ENCODE measurements around the gene TSPEAR. TPM values are rescaled to one million over a fixed set of nuclear protein-coding genes. Genes with fewer than 3 reads are reported as not detected.

TSPEAR gene
- total and polyA plus RNA-seq, 2 donors (not counting 1 experiment from before 2014, with no cell fraction given), result not detected

- no peak for TF ChIP-seq EZH2 (IDR thresholded peaks at IDR 0.05; ENCODE audit: low read length, missing control alignments)
- TF ChIP-seq, protein P1, sequence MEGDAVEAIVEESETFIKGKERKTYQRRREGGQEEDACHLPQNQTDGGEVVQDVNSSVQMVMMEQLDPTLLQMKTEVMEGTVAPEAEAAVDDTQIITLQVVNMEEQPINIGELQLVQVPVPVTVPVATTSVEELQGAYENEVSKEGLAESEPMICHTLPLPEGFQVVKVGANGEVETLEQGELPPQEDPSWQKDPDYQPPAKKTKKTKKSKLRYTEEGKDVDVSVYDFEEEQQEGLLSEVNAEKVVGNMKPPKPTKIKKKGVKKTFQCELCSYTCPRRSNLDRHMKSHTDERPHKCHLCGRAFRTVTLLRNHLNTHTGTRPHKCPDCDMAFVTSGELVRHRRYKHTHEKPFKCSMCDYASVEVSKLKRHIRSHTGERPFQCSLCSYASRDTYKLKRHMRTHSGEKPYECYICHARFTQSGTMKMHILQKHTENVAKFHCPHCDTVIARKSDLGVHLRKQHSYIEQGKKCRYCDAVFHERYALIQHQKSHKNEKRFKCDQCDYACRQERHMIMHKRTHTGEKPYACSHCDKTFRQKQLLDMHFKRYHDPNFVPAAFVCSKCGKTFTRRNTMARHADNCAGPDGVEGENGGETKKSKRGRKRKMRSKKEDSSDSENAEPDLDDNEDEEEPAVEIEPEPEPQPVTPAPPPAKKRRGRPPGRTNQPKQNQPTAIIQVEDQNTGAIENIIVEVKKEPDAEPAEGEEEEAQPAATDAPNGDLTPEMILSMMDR (conservative IDR thresholded peaks at IDR 0.05 in 1 of 2, IDR thresholded peaks at IDR 0.05 in 1 of 2; ENCODE audit: low read depth in 1 of 2, low read length in 2 of 2), result no peak
- Histone ChIP-seq H3K27me3 (ENCODE audit: control insufficient read depth, insufficient read depth, low read length) (no peaks in the 10 kb centered on the region), H3K27ac (ENCODE audit: insufficient read depth, low read length) (no peak overlapping the region), H3K36me3 (ENCODE audit: control insufficient read depth, insufficient read depth, low read length) (no peaks in the 10 kb centered on the region), H3K4me3 (replicated peaks in 1 of 4; ENCODE audit: control extremely low read depth in 1 of 4, insufficient read depth in 1 of 4, low read depth in 3 of 4, low read length in 4 of 4) (no peak overlapping the region), H3K9ac (ENCODE audit: insufficient read depth, low read length) (no peak overlapping the region), H3K4me1 (ENCODE audit: control insufficient read depth, extremely low read depth, insufficient read depth, low read length) (no peaks in the 10 kb centered on the region), H3K4me2 (ENCODE audit: extremely low read depth, insufficient read depth, low read length) (no peak overlapping the region), H3K9me3 (ENCODE audit: control insufficient read depth, insufficient read depth, low read depth, low read length) (no peaks in the 10 kb centered on the region), H2AFZ (ENCODE audit: low read length) (no peak overlapping the region), H4K20me1 (ENCODE audit: control insufficient read depth, extremely low read depth, insufficient read depth, low read length) (no peaks in the 10 kb centered on the region), H3K79me2 (ENCODE audit: control insufficient read depth, insufficient read depth, low read length) (no peaks in the 10 kb centered on the region)
- no peak for DNase-seq (ENCODE audit: low read depth in 2 of 2)
Observed at GRCh38 chr21:44623575-44623974, 87.8 kb downstream of the TSPEAR start.

DNA sequence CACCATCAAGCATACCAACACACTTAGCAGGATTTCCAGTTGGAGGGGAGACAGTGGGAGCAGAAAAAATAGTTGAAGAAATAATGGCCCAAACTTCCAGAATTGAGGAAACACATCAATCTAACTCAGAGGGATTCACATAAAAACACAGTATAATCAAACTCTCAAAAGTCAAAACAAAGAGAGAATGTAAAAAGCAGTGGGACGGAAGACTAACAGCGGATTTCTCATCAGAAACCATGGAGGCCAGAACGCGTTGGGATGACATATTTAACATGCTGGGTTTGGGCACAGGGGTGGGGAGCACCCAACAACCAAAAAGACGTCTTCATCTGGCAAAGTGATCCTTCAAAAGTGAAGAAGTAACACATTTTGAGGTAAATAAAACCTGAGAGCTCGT is 91.5 kb downstream of the TSPEAR start:
- Histone ChIP-seq H3K27me3 (ENCODE audit: control insufficient read depth, insufficient read depth, low read length) (no peaks in the 10 kb centered on the region), H3K4me2 (ENCODE audit: extremely low read depth, insufficient read depth, low read length) (no peak overlapping the region), H3K9me3 (ENCODE audit: control insufficient read depth, insufficient read depth, low read depth, low read length) (no peaks in the 10 kb centered on the region), H3K79me2 (ENCODE audit: control insufficient read depth, insufficient read depth, low read length) (no peaks in the 10 kb centered on the region), H3K4me3 (replicated peaks in 1 of 4; ENCODE audit: control extremely low read depth in 1 of 4, insufficient read depth in 1 of 4, low read depth in 3 of 4, low read length in 4 of 4) (no peak overlapping the region), H2AFZ (ENCODE audit: low read length) (no peak overlapping the region), H3K9ac (ENCODE audit: insufficient read depth, low read length) (no peak overlapping the region), H3K27ac (ENCODE audit: insufficient read depth, low read length) (no peak overlapping the region), H3K36me3 (ENCODE audit: control insufficient read depth, insufficient read depth, low read length) (no peaks in the 10 kb centered on the region), H3K4me1 (ENCODE audit: control insufficient read depth, extremely low read depth, insufficient read depth, low read length) (no peaks in the 10 kb centered on the region), H4K20me1 (ENCODE audit: control insufficient read depth, extremely low read depth, insufficient read depth, low read length) (no peaks in the 10 kb centered on the region)
- TF ChIP-seq, protein P1 (conservative IDR thresholded peaks at IDR 0.05 in 1 of 2, IDR thresholded peaks at IDR 0.05 in 1 of 2; ENCODE audit: low read depth in 1 of 2, low read length in 2 of 2), result no peak
- TF ChIP-seq EZH2 (IDR thresholded peaks at IDR 0.05; ENCODE audit: low read length, missing control alignments), result no peak
- no peak for DNase-seq (ENCODE audit: low read depth in 2 of 2)

GRCh38 chr21:44618909-44619308 is 92.5 kb downstream of the TSPEAR start:
- TF ChIP-seq EZH2 (IDR thresholded peaks at IDR 0.05; ENCODE audit: low read length, missing control alignments), result no peak
- TF ChIP-seq, protein P1 (conservative IDR thresholded peaks at IDR 0.05 in 1 of 2, IDR thresholded peaks at IDR 0.05 in 1 of 2; ENCODE audit: low read depth in 1 of 2, low read length in 2 of 2), result no peak
- Histone ChIP-seq H4K20me1 (ENCODE audit: control insufficient read depth, extremely low read depth, insufficient read depth, low read length) (no peaks in the 10 kb centered on the region), H3K27ac (ENCODE audit: insufficient read depth, low read length) (no peak overlapping the region), H3K9ac (ENCODE audit: insufficient read depth, low read length) (no peak overlapping the region), H3K27me3 (ENCODE audit: control insufficient read depth, insufficient read depth, low read length) (no peaks in the 10 kb centered on the region), H3K9me3 (ENCODE audit: control insufficient read depth, insufficient read depth, low read depth, low read length) (no peaks in the 10 kb centered on the region), H3K79me2 (ENCODE audit: control insufficient read depth, insufficient read depth, low read length) (no peaks in the 10 kb centered on the region), H3K4me1 (ENCODE audit: control insufficient read depth, extremely low read depth, insufficient read depth, low read length) (no peaks in the 10 kb centered on the region), H3K36me3 (ENCODE audit: control insufficient read depth, insufficient read depth, low read length) (no peaks in the 10 kb centered on the region), H2AFZ (ENCODE audit: low read length) (no peak overlapping the region), H3K4me2 (ENCODE audit: extremely low read depth, insufficient read depth, low read length) (no peak overlapping the region), H3K4me3 (replicated peaks in 1 of 4; ENCODE audit: control extremely low read depth in 1 of 4, insufficient read depth in 1 of 4, low read depth in 3 of 4, low read length in 4 of 4) (no peak overlapping the region)
- no peak for DNase-seq (ENCODE audit: low read depth in 2 of 2)

Data from fibroblast of lung (primary cell).